Stimulated activated CD8-positive, alpha-beta memory T cell treated with anti-CD3 and anti-CD28 coated beads, Interleukin-4, amount 100 ng/mL, for 48 hours (primary cell): ENCODE data around the gene MAP2K3.

ENCODE experiments used
- DNase-seq: peaks from one replicate; pipeline ENCODE4 v3.0.0-alpha.2; 2020

Gene MAP2K3

DNA sequence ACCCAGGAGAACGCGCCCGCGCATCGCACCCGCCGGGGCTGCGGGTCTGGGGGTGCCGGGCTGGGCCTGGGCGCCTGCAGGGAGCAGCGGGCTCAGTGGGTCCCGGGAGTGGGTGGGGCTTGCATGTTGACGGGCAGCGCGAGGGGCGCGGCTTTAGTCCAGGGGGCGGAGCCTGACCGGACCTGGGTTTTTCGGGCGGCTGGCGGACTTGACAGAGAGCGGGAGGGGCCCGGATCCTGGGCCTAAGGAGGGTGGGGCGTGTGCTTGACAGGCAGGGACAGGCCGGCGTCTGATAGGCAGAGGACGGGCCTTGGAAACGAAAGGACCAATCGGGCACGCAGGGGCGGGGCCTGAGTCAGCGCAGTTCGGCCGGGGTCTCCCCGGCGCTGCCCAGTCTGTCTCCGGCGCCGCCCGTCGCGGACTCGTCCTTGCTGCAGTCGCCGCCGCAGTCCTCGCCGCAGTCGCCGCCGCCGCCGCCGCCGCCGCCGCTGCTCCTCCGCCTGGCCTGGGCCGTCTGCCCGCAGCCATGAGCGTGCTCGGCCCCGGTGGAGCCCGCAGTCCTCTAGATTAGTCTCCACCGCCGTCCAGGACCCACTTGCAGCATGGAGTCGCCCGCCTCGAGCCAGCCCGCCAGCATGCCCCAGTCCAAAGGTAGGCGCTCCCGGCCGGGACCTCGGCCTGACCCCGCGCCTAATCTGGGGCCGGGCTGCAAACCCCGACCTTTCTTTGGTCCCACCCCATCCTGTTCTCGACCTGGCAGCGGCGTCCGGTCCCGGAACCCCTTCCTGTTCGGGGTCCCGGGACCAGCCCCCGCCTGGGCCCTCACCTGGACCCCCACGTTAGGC is at the start of gene MAP2K3:
Gene MAP2K3 (plus strand): TSS at position 393 of the 845 bp plus-strand sequence. CDS start 210 bp downstream, at position 603.
- peak; percentile 99 for DNase-seq

GRCh38 chr17:21235921-21236320 is 48.6 kb upstream of the MAP2K3 start:
- DNase-seq: no peak

- no peak for DNase-seq
These were observed 44.7 kb upstream of the MAP2K3 start for GRCh38 chr17:21239680-21240368.

GRCh38 chr17:21240369-21241055 is 44.0 kb upstream of the MAP2K3 start:
- DNase-seq: no peak

GRCh38 chr17:21241564-21241963 is 42.9 kb upstream of the MAP2K3 start:
- DNase-seq: no peak

DNA sequence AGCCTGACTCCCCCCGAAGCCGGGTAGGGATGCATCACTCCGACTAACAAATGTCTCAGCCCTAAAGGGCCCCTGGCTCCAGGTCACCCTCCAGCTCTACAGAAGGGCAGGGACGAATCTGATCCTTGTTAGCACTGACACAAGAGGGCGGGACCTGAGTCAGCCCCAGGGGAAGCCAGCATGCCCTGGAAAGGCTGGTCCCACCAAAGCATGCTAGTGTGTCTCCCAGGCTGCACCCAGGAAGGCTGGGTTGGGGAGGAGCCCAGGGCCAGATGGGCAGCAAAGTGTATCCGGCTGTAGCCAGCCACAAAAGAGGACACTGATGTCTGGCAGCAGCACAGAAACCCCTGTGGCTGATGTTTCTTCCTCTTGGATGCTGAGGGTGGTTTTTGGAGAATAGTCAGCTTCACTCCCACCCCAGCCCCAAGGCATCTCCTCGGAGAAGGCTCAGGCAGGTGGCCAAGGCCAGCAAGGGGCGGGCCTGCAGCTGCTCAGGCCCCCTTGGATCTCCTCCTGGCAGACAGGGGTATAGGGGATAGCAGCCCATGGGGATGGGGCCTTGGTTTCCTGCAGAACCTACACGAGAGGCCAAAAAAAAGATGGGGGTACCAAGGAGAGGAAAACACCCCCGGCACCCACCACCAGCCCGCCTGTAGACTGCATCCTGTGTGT is 42.3 kb upstream of the MAP2K3 start:
- no peak for DNase-seq

GRCh38 chr17:21242780-21243515 is 41.6 kb upstream of the MAP2K3 start:
- DNase-seq: no peak

- DNase-seq: no peak
These were observed 40.8 kb upstream of the MAP2K3 start for GRCh38 chr17:21243516-21244303.

DNA sequence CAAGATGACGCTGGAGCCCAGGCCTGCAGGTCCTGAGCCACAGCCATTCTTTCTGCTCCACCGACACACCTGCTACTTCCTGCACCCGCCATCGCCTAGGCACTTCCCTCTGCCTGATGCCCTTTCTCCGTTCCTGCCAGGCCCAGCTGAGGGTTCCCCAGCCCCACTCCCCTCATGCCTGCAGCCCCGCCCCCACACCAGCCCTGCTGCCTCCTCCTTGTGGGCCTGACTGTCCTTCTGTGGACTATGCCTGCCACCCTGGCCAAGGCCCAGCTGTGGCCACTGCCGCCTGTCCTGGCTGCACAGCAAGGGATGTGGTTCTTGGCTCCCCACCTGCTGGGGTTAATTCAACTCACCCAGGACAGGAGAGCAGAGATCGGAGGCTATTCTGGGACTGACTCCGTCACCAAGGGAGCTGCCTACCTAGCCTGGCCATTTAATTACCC is 38.8 kb upstream of the MAP2K3 start:
- DNase-seq: no peak

GRCh38 chr17:21246698-21247097 is 37.8 kb upstream of the MAP2K3 start:
- DNase-seq: no peak

- no peak for DNase-seq
These were observed 36.8 kb upstream of the MAP2K3 start for GRCh38 chr17:21247552-21248258.

DNA sequence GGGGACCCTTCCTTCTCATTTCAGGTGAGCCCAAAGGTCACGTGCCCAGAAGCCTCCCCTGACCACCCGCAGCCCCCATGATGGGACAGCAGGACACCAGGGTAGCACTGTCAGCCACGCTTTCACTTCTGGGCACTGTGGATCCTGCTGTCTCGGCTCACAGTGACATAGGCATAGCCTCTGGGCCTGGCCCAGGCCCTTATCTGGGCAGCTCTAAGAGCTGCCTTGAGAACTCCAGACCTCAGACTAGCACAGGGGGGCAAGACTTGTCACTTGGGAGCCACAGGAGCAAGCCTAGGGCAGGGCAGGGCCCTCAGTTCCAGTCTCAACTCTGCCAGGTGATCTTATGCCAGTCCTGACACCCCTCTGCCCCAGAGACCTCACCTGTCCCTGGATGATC is 36.0 kb upstream of the MAP2K3 start:
- DNase-seq: no peak

GRCh38 chr17:21249086-21249795 is 35.3 kb upstream of the MAP2K3 start:
- no peak for DNase-seq

GRCh38 chr17:21249920-21250703 is 34.4 kb upstream of the MAP2K3 start:
- no peak for DNase-seq

- no peak for DNase-seq
These were observed 33.7 kb upstream of the MAP2K3 start for GRCh38 chr17:21250854-21251253.

DNA sequence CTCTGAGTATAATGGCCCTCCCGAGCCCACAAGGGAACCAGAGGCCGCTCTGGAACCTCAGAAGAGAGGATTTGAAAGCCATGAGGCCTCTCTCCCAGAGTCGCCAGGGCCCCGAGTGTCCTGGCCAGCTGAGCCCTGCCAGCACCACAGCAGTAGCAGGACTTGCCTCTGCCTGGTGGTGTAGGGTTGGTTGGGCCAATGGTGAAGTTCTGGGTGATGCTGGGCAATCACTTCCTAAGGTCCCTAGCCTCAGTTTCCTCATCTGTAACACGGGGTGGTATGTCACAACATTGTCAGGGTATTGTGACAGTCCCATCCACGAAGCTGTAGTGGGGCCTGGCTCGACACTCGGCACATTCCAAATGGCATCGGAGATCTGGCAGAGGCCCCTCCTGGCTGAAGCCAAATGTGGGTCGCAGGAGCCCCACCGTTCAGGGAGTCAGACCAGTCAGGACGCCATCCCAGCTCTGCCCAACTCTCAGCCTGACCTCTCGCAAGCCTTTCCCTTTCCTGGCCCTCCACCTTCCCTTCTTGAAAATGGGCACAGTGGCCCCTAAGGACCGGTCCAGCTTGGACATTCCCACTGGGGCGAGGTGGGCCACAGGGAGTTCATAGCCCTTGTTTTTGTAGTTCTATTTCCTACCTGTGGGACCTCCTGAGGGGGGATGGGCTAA is 33.0 kb upstream of the MAP2K3 start:
- no peak for DNase-seq

DNA sequence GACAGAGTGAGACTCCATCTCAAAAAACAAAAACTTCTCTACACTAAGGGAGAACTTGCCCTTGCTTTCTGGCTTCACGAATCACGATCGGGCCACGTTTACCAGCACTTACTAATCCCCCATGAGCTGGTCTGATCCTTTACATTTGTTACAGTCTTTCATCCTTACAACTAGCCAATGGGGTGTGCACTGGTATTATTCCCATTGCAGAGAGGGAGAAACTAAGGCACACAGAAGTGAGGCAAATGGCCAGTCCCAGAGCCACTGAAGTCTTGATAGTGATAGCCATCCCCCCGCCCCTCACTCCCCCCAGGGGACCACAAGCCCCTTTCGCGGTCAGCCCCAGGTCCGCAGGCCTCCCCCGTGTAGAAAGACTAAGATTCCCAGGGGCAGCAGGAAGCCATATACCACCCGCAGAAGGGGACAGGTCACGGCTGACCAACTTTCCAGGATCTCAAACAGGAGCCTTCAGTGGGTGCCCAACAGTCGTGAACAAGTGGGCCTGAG is 32.2 kb upstream of the MAP2K3 start:
- no peak for DNase-seq
